Measurements from ENCODE around the gene TJP1. TPM values are rescaled to one million over a fixed set of nuclear protein-coding genes. Genes with fewer than 3 reads are reported as not detected.

The TJP1 gene
- total RNA-seq, 1 experiment from 2014 or later: 44.3 TPM

- no peak for DNase-seq
These were observed 47.4 kb downstream of the TJP1 start for GRCh38 chr15:29774900-29775299.

GRCh38 chr15:29773816-29774215 is 48.5 kb downstream of the TJP1 start:
- Mint-ChIP-seq H3K4me3 (ENCODE audit: low read depth, unreplicated experiment) (no peak overlapping the region), H3K36me3 (ENCODE audit: insufficient read depth, unreplicated experiment) (no peaks in the 10 kb centered on the region), H3K4me1 (ENCODE audit: low read depth, unreplicated experiment) (no peaks in the 10 kb centered on the region), H3K27me3 (ENCODE audit: unreplicated experiment) (no peaks in the 10 kb centered on the region), H3K27ac (ENCODE audit: unreplicated experiment) (no peak overlapping the region), H3K9me3 (ENCODE audit: low read depth, unreplicated experiment) (no peaks in the 10 kb centered on the region)
- CTCF ChIA-PET: no interaction called here
- no TSS peak for BruUV-seq (replicated peaks)
- no peak for TF ChIP-seq CTCF (IDR thresholded peaks at IDR 0.05; ENCODE audit: unreplicated experiment)
- intact Hi-C loops (cut with micrococcal nuclease; ENCODE audit: unreplicated experiment): no loop called here
- DNase-seq: no peak

More at GRCh38 chr15:29774900-29775299, 47.4 kb downstream of the TJP1 start:
- Mint-ChIP-seq H3K27ac (ENCODE audit: unreplicated experiment) (no peak overlapping the region), H3K4me1 (ENCODE audit: low read depth, unreplicated experiment) (no peaks in the 10 kb centered on the region), H3K4me3 (ENCODE audit: low read depth, unreplicated experiment) (no peak overlapping the region), H3K9me3 (ENCODE audit: low read depth, unreplicated experiment) (no peaks in the 10 kb centered on the region), H3K27me3 (ENCODE audit: unreplicated experiment) (no peaks in the 10 kb centered on the region), H3K36me3 (ENCODE audit: insufficient read depth, unreplicated experiment) (no peaks in the 10 kb centered on the region)
- intact Hi-C loops (cut with micrococcal nuclease; ENCODE audit: unreplicated experiment): no loop called here
- TF ChIP-seq CTCF (IDR thresholded peaks at IDR 0.05; ENCODE audit: unreplicated experiment): no peak
- CTCF ChIA-PET: no interaction called here
- BruUV-seq (replicated peaks): no TSS peak

- no peaks in the 10 kb centered on the region for H3K36me3 Mint-ChIP-seq (ENCODE audit: insufficient read depth, unreplicated experiment)
- intact Hi-C loops (cut with micrococcal nuclease; ENCODE audit: unreplicated experiment): no loop called here
These were observed 49.3 kb downstream of the TJP1 start for GRCh38 chr15:29773000-29773399.

GRCh38 chr15:29770796-29771195 is 51.5 kb downstream of the TJP1 start:
- Mint-ChIP-seq H3K4me3 (ENCODE audit: low read depth, unreplicated experiment) (no peak overlapping the region), H3K27ac (ENCODE audit: unreplicated experiment) (no peak overlapping the region), H3K36me3 (ENCODE audit: insufficient read depth, unreplicated experiment) (peaks cover 6% of the 10 kb centered on the region), H3K27me3 (ENCODE audit: unreplicated experiment) (no peaks in the 10 kb centered on the region), H3K4me1 (ENCODE audit: low read depth, unreplicated experiment) (no peaks in the 10 kb centered on the region), H3K9me3 (ENCODE audit: low read depth, unreplicated experiment) (no peaks in the 10 kb centered on the region)
- intact Hi-C loops (cut with micrococcal nuclease; ENCODE audit: unreplicated experiment): no loop called here
- DNase-seq: no peak
- CTCF ChIA-PET: no interaction called here
- no TSS peak for BruUV-seq (replicated peaks)
- TF ChIP-seq CTCF (IDR thresholded peaks at IDR 0.05; ENCODE audit: unreplicated experiment): no peak

More at GRCh38 chr15:29773000-29773399, 49.3 kb downstream of the TJP1 start:
- no TSS peak for BruUV-seq (replicated peaks)
- CTCF ChIA-PET: no interaction called here
- Mint-ChIP-seq H3K27me3 (ENCODE audit: unreplicated experiment) (no peaks in the 10 kb centered on the region), H3K4me1 (ENCODE audit: low read depth, unreplicated experiment) (no peaks in the 10 kb centered on the region), H3K27ac (ENCODE audit: unreplicated experiment) (no peak overlapping the region), H3K4me3 (ENCODE audit: low read depth, unreplicated experiment) (no peak overlapping the region), H3K9me3 (ENCODE audit: low read depth, unreplicated experiment) (no peaks in the 10 kb centered on the region)
- TF ChIP-seq CTCF (IDR thresholded peaks at IDR 0.05; ENCODE audit: unreplicated experiment): no peak
- no peak for DNase-seq
